Activated naive CD4-positive, alpha-beta T cell treated with anti-CD3 and anti-CD28 coated beads, Interleukin-2, amount 10 ng/mL, durations not matched to agents 7 days and 5 days (primary cell): Measurements from ENCODE around the gene PLXNA1.

Experiments used
- CTCF ChIA-PET: fragments of 350-600 bp; sonication (Branson Sonifier 250); formaldehyde crosslinking; loops from one replicate; lab custom pipeline; 2021; ENCODE audit warnings: antibody characterized with exemption; lab: Charles Lee
- DNase-seq: peaks from one replicate; pipeline ENCODE4 v3.0.0-alpha.2; 2020
- H3K27ac Mint-ChIP-seq: one replicate; pipeline ENCODE4 v1.8.0; 2021; ENCODE audit warnings: mild to moderate bottlenecking, moderate library complexity, mixed read lengths
- H3K27me3 Mint-ChIP-seq: one replicate; pipeline ENCODE4 v1.8.0; 2021; ENCODE audit warnings: mild to moderate bottlenecking, mixed read lengths
- H3K36me3 Mint-ChIP-seq: one replicate; pipeline ENCODE4 v1.8.0; 2021; ENCODE audit warnings: mixed read lengths
- H3K4me1 Mint-ChIP-seq: one replicate; pipeline ENCODE4 v1.8.0; 2021; ENCODE audit warnings: mixed read lengths
- H3K4me3 Mint-ChIP-seq: one replicate; pipeline ENCODE4 v1.8.0; 2021; ENCODE audit warnings: mild to moderate bottlenecking, moderate library complexity, mixed read lengths
- H3K9me3 Mint-ChIP-seq: one replicate; pipeline ENCODE4 v1.8.0; 2021; ENCODE audit warnings: mixed read lengths

PLXNA1 gene

DNA sequence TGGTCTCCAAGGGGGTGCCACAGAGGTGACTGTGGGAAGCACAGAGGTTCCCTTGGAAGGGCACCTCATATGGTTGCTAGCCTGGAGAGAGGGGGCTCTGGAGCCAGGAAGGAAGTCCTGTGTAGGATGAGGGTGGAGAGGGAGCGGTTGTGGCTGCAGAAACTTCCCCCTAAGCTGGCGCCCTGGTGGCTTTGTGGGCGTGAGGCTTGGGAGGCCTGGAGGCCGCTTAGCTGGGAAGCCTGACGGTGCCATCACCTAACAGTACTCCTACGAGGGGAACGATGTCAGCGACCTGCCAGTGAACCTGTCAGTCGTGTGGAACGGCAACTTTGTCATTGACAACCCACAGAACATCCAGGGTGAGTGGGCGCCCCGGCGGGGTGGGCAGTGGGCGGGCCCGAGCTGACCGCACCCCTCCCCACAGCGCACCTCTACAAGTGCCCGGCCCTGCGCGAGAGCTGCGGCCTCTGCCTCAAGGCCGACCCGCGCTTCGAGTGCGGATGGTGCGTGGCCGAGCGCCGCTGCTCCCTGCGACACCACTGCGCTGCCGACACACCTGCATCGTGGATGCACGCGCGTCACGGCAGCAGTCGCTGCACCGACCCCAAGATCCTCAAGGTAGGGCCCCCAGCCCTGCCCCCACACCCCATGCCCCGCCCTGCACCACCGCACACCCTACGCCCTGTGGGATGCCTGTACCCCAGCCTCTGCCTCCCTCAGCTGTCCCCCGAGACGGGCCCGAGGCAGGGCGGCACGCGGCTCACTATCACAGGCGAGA lies 31.0 kb downstream of the PLXNA1 start:
- no peaks in the 10 kb centered on the region for H3K9me3 Mint-ChIP-seq
- CTCF ChIA-PET, result no interaction called here
- no peak for DNase-seq
- no peak overlapping the region for H3K4me3 Mint-ChIP-seq
- no peaks in the 10 kb centered on the region for H3K4me1 Mint-ChIP-seq
- H3K36me3 Mint-ChIP-seq, result no peaks in the 10 kb centered on the region
- no peaks in the 10 kb centered on the region for H3K27me3 Mint-ChIP-seq
- no peak overlapping the region for H3K27ac Mint-ChIP-seq

DNA sequence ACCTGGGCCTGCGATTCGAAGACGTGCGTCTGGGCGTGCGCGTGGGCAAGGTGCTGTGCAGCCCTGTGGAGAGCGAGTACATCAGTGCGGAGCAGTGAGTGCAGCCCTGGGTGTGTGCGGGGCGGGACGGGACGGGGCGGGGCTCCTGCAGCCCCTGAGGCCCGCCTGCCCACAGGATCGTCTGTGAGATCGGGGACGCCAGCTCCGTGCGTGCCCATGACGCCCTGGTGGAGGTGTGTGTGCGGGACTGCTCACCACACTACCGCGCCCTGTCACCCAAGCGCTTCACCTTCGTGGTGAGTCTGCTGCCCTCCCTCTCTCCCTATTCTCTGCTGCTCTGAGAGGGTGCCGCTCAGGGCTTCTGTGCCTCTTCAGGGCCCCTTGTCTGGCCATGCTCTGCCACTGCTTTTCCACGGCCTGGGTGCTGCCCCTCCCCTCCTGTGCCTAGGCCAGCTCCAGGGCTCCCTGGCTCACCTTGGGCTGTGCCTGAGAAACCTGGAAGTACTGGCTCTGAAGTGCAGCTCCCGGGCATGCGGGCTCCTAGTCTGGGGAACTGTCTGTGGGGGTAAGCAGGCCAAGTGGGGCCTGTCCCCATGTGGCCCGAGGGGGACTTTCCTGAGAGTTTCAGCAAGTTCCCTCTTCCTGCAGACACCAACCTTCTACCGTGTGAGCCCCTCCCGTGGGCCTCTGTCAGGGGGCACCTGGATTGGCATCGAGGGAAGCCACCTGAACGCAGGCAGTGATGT lies 31.8 kb downstream of the PLXNA1 start:
- no peaks in the 10 kb centered on the region for H3K4me1 Mint-ChIP-seq
- H3K4me3 Mint-ChIP-seq, result no peak overlapping the region
- DNase-seq, result no peak
- no peaks in the 10 kb centered on the region for H3K27me3 Mint-ChIP-seq
- H3K27ac Mint-ChIP-seq, result no peak overlapping the region
- no peaks in the 10 kb centered on the region for H3K9me3 Mint-ChIP-seq
- CTCF ChIA-PET, result no interaction called here
- no peaks in the 10 kb centered on the region for H3K36me3 Mint-ChIP-seq

DNA sequence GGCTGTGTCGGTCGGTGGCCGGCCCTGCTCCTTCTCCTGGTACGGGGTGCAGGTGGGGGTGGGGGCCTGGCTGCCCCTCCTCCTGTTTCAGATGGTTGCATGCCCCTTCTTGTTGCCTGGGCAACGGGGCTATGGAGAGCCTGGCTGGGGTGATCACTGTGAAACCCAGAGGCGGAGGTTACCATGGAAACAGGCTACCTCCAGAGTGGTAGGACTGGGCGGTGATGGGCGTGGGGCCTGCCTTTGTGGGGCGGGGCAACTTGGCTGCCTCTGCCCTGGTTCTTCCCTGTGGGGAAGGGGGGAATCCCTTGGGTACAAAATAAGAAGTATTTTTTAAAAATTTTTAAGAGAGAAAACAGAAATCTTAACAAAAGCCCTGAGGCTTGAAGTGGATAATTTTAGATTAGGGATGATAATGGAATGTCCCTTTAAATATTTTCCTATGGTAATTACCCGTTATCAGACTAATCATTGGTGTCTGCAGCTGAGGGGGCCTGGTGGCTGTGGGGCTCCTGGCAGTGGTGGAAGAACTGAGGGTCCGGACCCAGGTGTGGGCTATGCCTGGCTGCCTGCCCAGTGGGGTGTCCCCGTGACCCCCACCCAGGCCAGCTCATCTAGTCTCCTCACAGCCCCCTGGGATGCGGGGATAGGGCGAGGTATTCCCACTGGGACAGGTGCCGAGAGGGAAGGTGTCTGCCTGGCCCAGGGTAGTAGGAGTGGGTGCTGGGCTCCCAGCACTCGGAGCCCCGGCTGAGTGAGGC lies 32.5 kb downstream of the PLXNA1 start:
- no peaks in the 10 kb centered on the region for H3K4me1 Mint-ChIP-seq
- DNase-seq, result no peak
- no peak overlapping the region for H3K27ac Mint-ChIP-seq
- H3K9me3 Mint-ChIP-seq, result no peaks in the 10 kb centered on the region
- H3K4me3 Mint-ChIP-seq, result no peak overlapping the region
- H3K27me3 Mint-ChIP-seq, result no peaks in the 10 kb centered on the region
- H3K36me3 Mint-ChIP-seq, result no peaks in the 10 kb centered on the region
- CTCF ChIA-PET, result no interaction called here

DNA sequence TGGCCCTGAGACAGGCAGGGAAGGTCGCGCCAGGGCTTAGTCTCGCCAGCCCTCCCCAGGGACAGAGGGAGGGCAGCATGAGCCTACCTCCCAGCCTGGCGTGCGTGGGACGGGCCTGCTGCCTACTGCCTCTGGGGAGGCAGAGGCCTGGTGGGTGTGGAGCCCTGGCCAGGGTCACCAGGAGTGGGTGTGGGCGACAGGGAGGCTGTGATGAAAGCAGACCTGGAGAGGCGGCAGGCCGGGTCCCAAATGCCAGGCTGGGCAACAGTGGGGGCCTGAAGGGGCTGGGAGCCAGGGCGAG lies 33.1 kb downstream of the PLXNA1 start:
- H3K4me1 Mint-ChIP-seq, result no peaks in the 10 kb centered on the region
- no peaks in the 10 kb centered on the region for H3K27me3 Mint-ChIP-seq
- DNase-seq, result no peak
- H3K36me3 Mint-ChIP-seq, result no peaks in the 10 kb centered on the region
- CTCF ChIA-PET, result no interaction called here
- H3K4me3 Mint-ChIP-seq, result no peak overlapping the region
- no peak overlapping the region for H3K27ac Mint-ChIP-seq
- H3K9me3 Mint-ChIP-seq, result no peaks in the 10 kb centered on the region

DNA sequence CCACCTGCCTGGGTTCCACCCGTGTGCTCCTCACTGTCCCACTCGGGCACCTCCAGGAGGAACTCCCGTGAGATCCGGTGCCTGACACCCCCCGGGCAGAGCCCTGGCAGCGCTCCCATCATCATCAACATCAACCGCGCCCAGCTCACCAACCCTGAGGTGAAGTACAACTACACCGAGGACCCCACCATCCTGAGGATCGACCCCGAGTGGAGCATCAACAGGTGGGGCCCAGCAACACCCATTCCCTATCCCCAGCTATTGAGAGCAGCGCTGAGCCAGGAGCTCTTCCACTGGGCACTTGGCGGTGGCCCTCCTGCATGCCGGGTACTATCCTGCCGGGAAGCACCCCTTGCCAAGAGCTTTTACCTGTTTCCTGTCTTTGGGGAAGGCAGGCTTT lies 33.5 kb downstream of the PLXNA1 start:
- no peak overlapping the region for H3K27ac Mint-ChIP-seq
- no peak overlapping the region for H3K4me3 Mint-ChIP-seq
- no peaks in the 10 kb centered on the region for H3K36me3 Mint-ChIP-seq
- H3K27me3 Mint-ChIP-seq, result no peaks in the 10 kb centered on the region
- H3K4me1 Mint-ChIP-seq, result no peaks in the 10 kb centered on the region
- CTCF ChIA-PET, result no interaction called here
- no peaks in the 10 kb centered on the region for H3K9me3 Mint-ChIP-seq
- no peak for DNase-seq

DNA sequence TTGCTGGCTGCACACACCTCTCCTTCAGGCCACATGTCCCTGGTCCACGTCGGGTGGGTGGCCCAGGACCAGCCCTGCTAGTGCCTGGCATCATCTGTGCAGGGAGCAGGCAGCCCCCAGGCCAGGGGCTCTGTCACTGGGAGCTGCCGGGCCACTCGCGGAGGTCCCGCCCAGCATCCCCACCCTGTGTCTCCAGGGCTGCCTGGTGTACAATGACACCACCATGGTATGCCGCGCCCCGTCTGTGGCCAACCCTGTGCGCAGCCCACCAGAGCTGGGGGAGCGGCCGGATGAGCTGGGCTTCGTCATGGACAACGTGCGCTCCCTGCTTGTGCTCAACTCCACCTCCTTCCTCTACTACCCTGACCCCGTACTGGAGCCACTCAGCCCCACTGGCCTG lies 34.3 kb downstream of the PLXNA1 start:
- no peak for DNase-seq
- Mint-ChIP-seq H3K4me1 (no peaks in the 10 kb centered on the region), H3K9me3 (no peaks in the 10 kb centered on the region), H3K27ac (no peak overlapping the region), H3K27me3 (no peaks in the 10 kb centered on the region), H3K36me3 (no peaks in the 10 kb centered on the region), H3K4me3 (no peak overlapping the region)
- CTCF ChIA-PET, result no interaction called here

DNA sequence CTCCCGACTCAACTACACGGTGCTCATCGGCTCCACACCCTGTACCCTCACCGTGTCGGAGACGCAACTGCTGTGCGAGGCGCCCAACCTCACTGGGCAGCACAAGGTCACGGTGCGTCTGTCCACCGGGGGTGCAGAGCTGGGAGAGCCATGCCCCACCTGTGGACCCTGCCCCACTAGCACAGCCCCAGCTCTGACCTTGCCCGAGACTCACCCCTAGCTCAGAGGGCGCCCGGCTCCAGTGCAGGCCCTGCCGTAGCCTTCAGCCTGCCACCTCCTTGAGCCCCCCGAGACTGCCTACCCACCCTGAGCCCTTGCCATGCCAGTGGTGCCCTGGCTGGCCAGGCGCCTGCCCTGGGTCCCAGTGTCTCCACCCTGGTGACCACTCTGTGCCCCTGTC lies 34.9 kb downstream of the PLXNA1 start:
- Mint-ChIP-seq H3K27me3 (no peaks in the 10 kb centered on the region), H3K27ac (no peak overlapping the region), H3K9me3 (no peaks in the 10 kb centered on the region), H3K36me3 (no peaks in the 10 kb centered on the region), H3K4me1 (no peaks in the 10 kb centered on the region), H3K4me3 (no peak overlapping the region)
- no peak for DNase-seq
- CTCF ChIA-PET, result interaction anchor here (0.6 kb wide), 1 partner anchor 7 kb away, joined by 4 read pairs; no protein-coding TSS in a partner anchor

DNA sequence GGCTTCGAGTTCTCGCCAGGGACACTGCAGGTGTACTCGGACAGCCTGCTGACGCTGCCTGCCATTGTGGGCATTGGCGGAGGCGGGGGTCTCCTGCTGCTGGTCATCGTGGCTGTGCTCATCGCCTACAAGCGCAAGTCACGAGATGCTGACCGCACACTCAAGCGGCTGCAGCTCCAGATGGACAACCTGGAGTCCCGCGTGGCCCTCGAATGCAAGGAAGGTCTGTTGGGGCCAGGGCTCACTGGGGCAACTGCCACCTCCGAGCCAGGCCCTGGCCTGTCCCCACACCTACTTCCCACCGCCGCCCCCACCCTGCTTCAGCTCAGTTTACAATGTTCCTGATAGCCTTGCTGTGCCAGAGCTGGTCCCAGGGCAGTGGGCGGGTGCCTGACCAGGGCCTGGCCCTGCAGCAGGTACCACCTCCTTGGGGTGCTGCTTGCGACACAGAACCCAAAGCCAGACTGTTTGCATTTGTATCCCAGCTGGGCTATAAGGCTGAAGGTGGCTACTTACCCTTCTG lies 35.5 kb downstream of the PLXNA1 start:
- Mint-ChIP-seq H3K9me3 (no peaks in the 10 kb centered on the region), H3K27ac (no peak overlapping the region), H3K36me3 (no peaks in the 10 kb centered on the region), H3K4me3 (no peak overlapping the region), H3K4me1 (no peaks in the 10 kb centered on the region), H3K27me3 (no peaks in the 10 kb centered on the region)
- CTCF ChIA-PET, result interaction anchor here (0.6 kb wide), 1 partner anchor 8 kb away, joined by 4 read pairs; no protein-coding TSS in a partner anchor
- no peak for DNase-seq

DNA sequence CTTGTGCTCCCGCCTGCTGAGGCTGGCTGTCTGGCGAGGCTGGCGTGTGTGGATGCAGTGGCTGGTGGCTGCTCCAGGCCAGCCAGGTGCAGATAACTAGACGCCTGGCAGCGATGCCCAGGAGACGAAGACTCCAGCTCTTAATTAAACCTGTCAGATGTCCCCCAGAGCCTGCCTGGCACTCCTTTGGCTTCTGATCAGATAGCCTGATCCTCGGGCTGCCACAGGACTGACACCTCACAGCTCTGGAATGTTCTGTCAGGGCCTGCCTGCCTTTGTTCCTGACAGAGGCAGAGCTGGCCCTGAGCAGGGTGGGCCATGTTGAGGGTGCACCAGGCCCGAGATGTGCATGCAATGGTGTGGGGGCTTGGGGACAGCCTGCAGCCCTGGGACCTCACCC lies 36.5 kb downstream of the PLXNA1 start:
- DNase-seq, result no peak
- Mint-ChIP-seq H3K36me3 (no peaks in the 10 kb centered on the region), H3K27me3 (no peaks in the 10 kb centered on the region), H3K27ac (no peak overlapping the region), H3K9me3 (no peaks in the 10 kb centered on the region), H3K4me1 (no peaks in the 10 kb centered on the region), H3K4me3 (no peak overlapping the region)
- CTCF ChIA-PET, result no interaction called here

DNA sequence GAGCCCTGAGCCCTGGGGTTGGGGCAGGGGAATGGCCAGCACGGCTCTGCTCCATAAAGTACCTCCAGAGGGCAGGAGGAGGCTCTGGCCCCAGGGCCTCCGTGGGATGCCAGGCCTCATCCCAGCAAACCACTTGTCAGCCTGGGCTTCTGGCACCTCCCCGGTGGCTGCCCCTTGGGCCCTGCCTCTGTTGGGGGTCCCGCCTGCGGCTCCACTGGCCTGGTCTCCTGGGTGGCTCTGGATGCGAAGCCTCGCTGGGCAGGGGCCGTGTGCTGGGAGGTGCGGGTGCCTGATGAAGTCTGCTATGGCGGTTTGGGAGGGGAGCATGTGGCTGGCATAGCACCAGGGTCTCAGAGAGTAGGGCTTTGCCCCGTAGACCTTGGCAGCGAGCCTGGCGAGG lies 37.6 kb downstream of the PLXNA1 start:
- Mint-ChIP-seq H3K36me3 (no peaks in the 10 kb centered on the region), H3K4me3 (no peak overlapping the region), H3K27ac (no peak overlapping the region), H3K27me3 (no peaks in the 10 kb centered on the region), H3K4me1 (no peaks in the 10 kb centered on the region), H3K9me3 (no peaks in the 10 kb centered on the region)
- CTCF ChIA-PET, result interaction anchor here (0.6 kb wide), 1 partner anchor 254 kb away, joined by 3 read pairs; no protein-coding TSS in a partner anchor
- no peak for DNase-seq

DNA sequence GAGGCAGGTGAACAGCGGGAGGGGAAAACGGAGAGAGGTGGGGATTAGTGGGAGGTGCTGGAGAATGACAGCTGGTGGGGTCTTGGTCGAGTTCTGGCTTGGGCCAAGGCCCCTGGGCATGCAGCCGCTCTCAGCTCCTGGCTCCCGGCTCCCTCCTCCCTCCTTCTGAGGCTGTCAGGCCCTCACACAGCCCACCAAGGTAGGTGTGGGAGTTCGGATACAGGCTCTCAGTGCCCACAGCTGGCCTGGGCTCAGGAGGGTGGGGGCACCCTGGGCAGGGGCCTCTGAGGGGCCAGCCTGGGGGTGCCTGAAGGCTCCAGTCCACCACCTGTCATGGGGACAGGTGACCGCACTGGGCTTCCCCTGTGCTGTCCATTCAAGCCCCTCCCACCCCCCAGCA lies 39.9 kb downstream of the PLXNA1 start:
- Mint-ChIP-seq H3K27ac (no peak overlapping the region), H3K36me3 (no peaks in the 10 kb centered on the region), H3K9me3 (no peaks in the 10 kb centered on the region), H3K27me3 (no peaks in the 10 kb centered on the region), H3K4me1 (no peaks in the 10 kb centered on the region), H3K4me3 (no peak overlapping the region)
- no peak for DNase-seq
- CTCF ChIA-PET, result no interaction called here

DNA sequence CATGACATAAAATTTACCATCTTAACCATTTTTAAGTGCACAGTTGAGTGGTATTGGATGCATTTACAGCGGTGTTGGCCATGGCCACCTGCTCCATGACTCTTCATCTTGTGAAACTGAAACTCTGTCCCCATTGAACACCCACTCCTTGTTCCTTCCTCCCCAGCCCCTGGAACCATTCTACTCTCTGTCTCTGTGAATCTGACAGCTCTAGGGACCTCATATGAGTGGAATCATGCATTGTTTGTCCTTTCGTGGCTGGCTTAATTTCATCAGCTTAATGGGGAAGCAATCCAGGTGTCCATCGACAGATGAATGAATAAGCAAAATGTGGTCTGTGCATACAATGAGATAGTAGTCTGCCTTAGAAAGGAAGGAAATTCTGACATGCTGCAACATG lies 42.5 kb downstream of the PLXNA1 start:
- H3K36me3 Mint-ChIP-seq, result no peaks in the 10 kb centered on the region
- H3K4me3 Mint-ChIP-seq, result no peak overlapping the region
- CTCF ChIA-PET, result no interaction called here
- no peak for DNase-seq
- H3K27ac Mint-ChIP-seq, result no peak overlapping the region
- H3K27me3 Mint-ChIP-seq, result no peaks in the 10 kb centered on the region
- no peaks in the 10 kb centered on the region for H3K4me1 Mint-ChIP-seq
- no peaks in the 10 kb centered on the region for H3K9me3 Mint-ChIP-seq

DNA sequence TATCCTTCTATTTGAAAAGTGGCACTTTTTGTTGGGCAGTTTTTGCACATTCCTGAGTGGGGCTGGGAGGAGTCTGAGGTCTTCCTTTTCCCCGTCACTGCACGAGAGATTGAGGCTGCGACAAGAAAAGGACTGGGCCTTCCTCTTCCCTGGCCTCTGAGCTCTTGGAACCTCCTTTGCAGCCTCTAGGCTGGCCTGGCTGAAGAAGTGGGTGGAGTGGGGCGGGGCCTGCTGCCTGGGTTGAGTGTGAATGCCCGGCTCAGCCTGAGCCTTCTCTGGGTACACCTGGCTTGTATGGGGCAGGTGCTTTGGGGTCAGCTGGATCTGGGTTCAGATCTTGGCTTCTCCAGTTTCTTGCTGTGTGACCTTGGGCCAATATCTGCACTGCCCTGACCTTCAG lies 43.1 kb downstream of the PLXNA1 start:
- CTCF ChIA-PET, result no interaction called here
- H3K4me3 Mint-ChIP-seq, result no peak overlapping the region
- no peak overlapping the region for H3K27ac Mint-ChIP-seq
- no peaks in the 10 kb centered on the region for H3K9me3 Mint-ChIP-seq
- H3K36me3 Mint-ChIP-seq, result no peaks in the 10 kb centered on the region
- H3K27me3 Mint-ChIP-seq, result no peaks in the 10 kb centered on the region
- no peaks in the 10 kb centered on the region for H3K4me1 Mint-ChIP-seq
- DNase-seq, result no peak

DNA sequence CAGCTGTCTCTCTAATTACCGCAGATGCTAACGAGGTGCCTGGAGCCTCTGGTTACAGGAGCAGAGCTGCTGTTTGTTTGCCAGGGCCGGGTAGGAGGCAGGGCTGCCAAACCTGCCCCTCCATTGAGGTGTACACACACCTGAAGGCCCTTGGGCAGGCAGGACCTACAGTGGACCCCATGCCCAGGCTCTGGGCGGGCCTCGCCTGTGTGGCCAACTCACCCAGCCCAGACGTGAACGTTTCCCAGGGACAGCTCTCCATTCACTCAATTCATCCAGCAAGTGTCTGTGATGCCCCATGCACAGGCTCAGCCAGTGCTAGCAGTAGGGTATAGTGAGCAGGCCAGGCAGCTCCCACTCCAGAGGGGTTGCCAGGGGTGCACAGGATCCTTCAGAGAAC lies 43.7 kb downstream of the PLXNA1 start:
- DNase-seq, result no peak
- H3K27me3 Mint-ChIP-seq, result no peaks in the 10 kb centered on the region
- H3K27ac Mint-ChIP-seq, result no peak overlapping the region
- H3K4me1 Mint-ChIP-seq, result no peaks in the 10 kb centered on the region
- H3K36me3 Mint-ChIP-seq, result no peaks in the 10 kb centered on the region
- H3K4me3 Mint-ChIP-seq, result no peak overlapping the region
- no peaks in the 10 kb centered on the region for H3K9me3 Mint-ChIP-seq
- CTCF ChIA-PET, result no interaction called here
